GM12878 (cell line): ENCODE results near the gene SLC5A10. TPM values are rescaled to one million over a fixed set of nuclear protein-coding genes. Genes with fewer than 3 reads are reported as not detected.

ENCODE experiments used
- ATAC-seq: fragments of 200-7000 bp; cut with Tn5 transposase; 3 replicates; pipeline ENCODE4 v1.9.1; 2020; ENCODE audit warnings: mild to moderate bottlenecking, moderate library complexity
- BruUV-seq: library from RNA; stranded (reverse); fragments of 400-500 nt; replicated peaks from 2 replicates; lab custom pipeline; 2021; lab: Mats Ljungman, UMichigan
- CTCF ChIA-PET: fragments of 300-600 bp; sonication (Branson Sonifier 250); formaldehyde crosslinking; extraction: SDS; loops from one replicate; lab custom pipeline; 2021; ENCODE audit warnings: inconsistent platforms; lab: Yijun Ruan, JAX
- POLR2A ChIA-PET: fragments of 350-600 bp; formaldehyde crosslinking; extraction: SDS; loops from one replicate; lab custom pipeline; 2021; ENCODE audit warnings: inconsistent platforms; lab: Charles Lee
- RAD21 ChIA-PET: fragments of 300-600 bp; sonication (Branson Sonifier 250); formaldehyde crosslinking; loops from one replicate; lab custom pipeline; 2023; ENCODE audit warnings: antibody characterized with exemption; ENCODE audit not compliant: unreplicated experiment; lab: Charles Lee
- SMC1A ChIA-PET: fragments of 300-600 bp; sonication (Branson Sonifier 250); formaldehyde crosslinking; loops from one replicate; lab custom pipeline; 2023; ENCODE audit not compliant: unreplicated experiment, uncharacterized antibody; lab: Charles Lee
- DNase-seq: peaks from one replicate; pipeline ENCODE4 v3.0.0-alpha.2; 2011; ENCODE audit warnings: low read depth, low spot score
- FAIRE-seq: peaks from 3 replicates; lab custom pipeline; 2011; peaks lifted over from hg19 to GRCh38; lab: Jason Lieb, UNC
- H2AFZ ChIP-seq: 2 replicates; pipeline ENCODE4 v1.6.0; 2011; ENCODE audit warnings: low read depth, low read length, control low read depth; ENCODE audit not compliant: control insufficient read depth
- H3K27ac ChIP-seq: 2 replicates; pipeline ENCODE4 v1.5.1; 2011; ENCODE audit warnings: control low read depth; ENCODE audit not compliant: control insufficient read depth, insufficient read depth
- H3K27me3 ChIP-seq, 2 experiments: replicated peaks in 1 of 2; 2 replicates each; pipeline versions ENCODE4 v1.6.0 to v1.6.1; 2011; ENCODE audit warnings: low read length in 1 of 2; ENCODE audit not compliant: control insufficient read depth in 2 of 2, insufficient read depth in 2 of 2
- H3K36me3 ChIP-seq, 2 experiments: 2 replicates each; pipeline ENCODE4 v1.5.1; 2011; ENCODE audit warnings: low read length in 1 of 2; ENCODE audit not compliant: control insufficient read depth in 2 of 2, insufficient read depth in 2 of 2
- H3K4me1 ChIP-seq: 2 replicates; pipeline ENCODE4 v1.6.1; 2011; ENCODE audit warnings: mild to moderate bottlenecking, low read length, moderate library complexity, mixed read lengths; ENCODE audit not compliant: control insufficient read depth, insufficient read depth
- H3K4me2 ChIP-seq: 2 replicates; pipeline ENCODE4 v1.6.0; 2011; ENCODE audit warnings: control low read depth; ENCODE audit not compliant: control insufficient read depth, insufficient read depth
- H3K4me3 ChIP-seq: fragments of 200-600 bp; sonication (generic); 2 replicates; pipeline ENCODE4 v1.5.1; 2016
- H3K79me2 ChIP-seq: 2 replicates; pipeline ENCODE4 v1.6.0; 2011; ENCODE audit warnings: low read length; ENCODE audit not compliant: control insufficient read depth, insufficient read depth
- H3K9ac ChIP-seq: 2 replicates; pipeline ENCODE4 v1.8.0; 2011; ENCODE audit warnings: low read length, control low read depth, mixed read lengths; ENCODE audit not compliant: control insufficient read depth, insufficient read depth
- H3K9me3 ChIP-seq: replicated peaks from 3 replicates; pipeline ENCODE4 v1.5.1; 2011; ENCODE audit warnings: mild to moderate bottlenecking, low read length; ENCODE audit not compliant: control insufficient read depth, insufficient read depth
- H4K20me1 ChIP-seq: 2 replicates; pipeline ENCODE4 v1.6.0; 2011; ENCODE audit not compliant: control insufficient read depth, insufficient read depth
- BACH1 ChIP-seq: fragments of 450-650 bp; IDR thresholded peaks from 2 replicates; pipeline ENCODE4 v1.6.1; 2017; ENCODE audit warnings: mild to moderate bottlenecking, borderline replicate concordance
- CHD1 ChIP-seq: IDR thresholded peaks from 2 replicates; pipeline ENCODE4 v1.6.1; 2012; ENCODE audit warnings: low read depth, low read length, improper control_type of control experiment
- CTCF ChIP-seq, 3 experiments: IDR thresholded peaks in 2 of 3; conservative IDR thresholded peaks in 1 of 3; 2 replicates each; pipeline ENCODE4 v1.5.1; 2011; ENCODE audit warnings: low read depth in 3 of 3, low read length in 3 of 3, mild to moderate bottlenecking in 3 of 3, control low read depth in 2 of 3, moderate library complexity in 2 of 3, inconsistent platforms in 1 of 3, mixed read lengths in 1 of 3; ENCODE audit not compliant: control insufficient read depth in 2 of 3, insufficient read depth in 1 of 3; ENCODE audit errors: extremely low read depth in 1 of 3
- ELK1 ChIP-seq: IDR thresholded peaks from 2 replicates; pipeline ENCODE4 v1.6.1; 2012; ENCODE audit warnings: low read depth, low read length, improper control_type of control experiment
- HSF1 ChIP-seq: fragments of 150-350 bp; IDR thresholded peaks from 2 replicates; pipeline ENCODE4 v1.6.1; 2014; ENCODE audit warnings: mild to moderate bottlenecking, low read depth, low read length
- PAX8 ChIP-seq: fragments of 450-650 bp; IDR thresholded peaks from 2 replicates; pipeline ENCODE4 v1.6.1; 2017; ENCODE audit warnings: mild to moderate bottlenecking, moderate library complexity
- PKNOX1 ChIP-seq: fragments of 450-650 bp; IDR thresholded peaks from 2 replicates; pipeline ENCODE4 v1.6.1; 2016; ENCODE audit warnings: mild to moderate bottlenecking
- RELA ChIP-seq: fragments of 450-650 bp; IDR thresholded peaks from 2 replicates; pipeline ENCODE4 v1.8.0; 2014; ENCODE audit warnings: borderline replicate concordance; ENCODE audit not compliant: partially characterized antibody
- SMAD1 ChIP-seq: fragments of 450-650 bp; IDR thresholded peaks from 2 replicates; pipeline ENCODE4 v1.6.1; 2018; ENCODE audit warnings: mild to moderate bottlenecking, low read depth; ENCODE audit not compliant: partially characterized antibody
- USF2 ChIP-seq: IDR thresholded peaks from 2 replicates; pipeline ENCODE4 v1.6.1; 2011; ENCODE audit warnings: low read depth, low read length, improper control_type of control experiment, borderline replicate concordance
- ZBTB11 ChIP-seq: fragments of 450-650 bp; formaldehyde crosslinking; IDR thresholded peaks from 2 replicates; pipeline ENCODE4 v1.5.0; 2022; ENCODE audit warnings: mild to moderate bottlenecking, missing genetic modification characterization
- WGBS: methylation state at CpG from one replicate; pipeline ENCODE4 v1.1.6; 2016; ENCODE audit warnings: low lambda C conversion rate; ENCODE audit not compliant: insufficient replicate concordance, insufficient coverage; ENCODE audit errors: missing lambda C conversion rate; 5-methylcytosine and 5-hydroxymethylcytosine counted together
- in situ Hi-C: fragments of 300-500 bp; cut with MboI; formaldehyde crosslinking; loops from 9 replicates; pipeline ENCODE4 v1.14.3; 2018; ENCODE audit warnings: mixed read lengths
- intact Hi-C: fragments of 100-400 bp; cut with micrococcal nuclease; formaldehyde crosslinking; loops from one replicate; pipeline ENCODE4 v1.14.2; 2022; ENCODE audit not compliant: unreplicated experiment
- polyA plus RNA-seq, 11 experiments: library from polyadenylated mRNA; depleted of rRNA in 4 of 11; unstranded in 6 of 11; stranded (reverse) in 5 of 11; fragments of >200 nt; fragmentation: Nextera tagmentation in 4 of 11; fragmentation: Illumina TruSeq in 1 of 11; extraction: Ambion mirVana in 4 of 11; extraction: Trizol in 1 of 11; gene quantifications; 1 replicate in 1 of 11; 2 replicates in 10 of 11; pipeline versions ENCODE4 v1.2.1 to v1.2.3, GENCODE V29; 2011 to 2016; ENCODE audit warnings: inconsistent platforms in 2 of 11, missing spikeins in 2 of 11, low read depth in 1 of 11
- total RNA-seq, 4 experiments: library from RNA; depleted of rRNA in 3 of 4; stranded (reverse); fragments of >200 nt in 3 of 4; fragmentation: Illumina TruSeq in 1 of 4; extraction: Trizol in 1 of 4; gene quantifications; 2 replicates each; pipeline versions ENCODE4 v1.2.1 to v1.2.3, GENCODE V29; 2013 to 2021

The SLC5A10 gene
- total and polyA plus RNA-seq, 10 of the 15 experiments (the other 5 are each of a cell fraction or from before 2014, with no cell fraction given), result under 0.01 to 0.18 (median 0.07) TPM; not detected in 4

GRCh38 chr17:18978050-18978449 is 26.1 kb downstream of the SLC5A10 start:
- Histone ChIP-seq H3K27ac (no peak overlapping the region), H3K4me2 (no peak overlapping the region), H2AFZ (no peak overlapping the region), H3K4me3 (no peak overlapping the region), H3K27me3 (no peaks in the 10 kb centered on the region), H3K36me3 (peaks cover 0 to 16% of the 10 kb centered on the region in 2 experiments; a peak in 2 of 4 replicates), H4K20me1 (no peaks in the 10 kb centered on the region), H3K9ac (no peak overlapping the region), H3K79me2 (no peaks in the 10 kb centered on the region), H3K9me3 (no peaks in the 10 kb centered on the region), H3K4me1 (no peaks in the 10 kb centered on the region)
- ATAC-seq, result no peak
- TF ChIP-seq ZBTB11 (CRISPR knock-in tag) (no peak), CTCF (IDR thresholded peaks at IDR 0.05 in 2 of 3, conservative IDR thresholded peaks at IDR 0.05 in 1 of 3; ENCODE audit: control insufficient read depth in 2 of 3, extremely low read depth in 1 of 3, insufficient read depth in 1 of 3, low read depth in 3 of 3, low read length in 3 of 3) (no peak), CHD1 (no peak), SMAD1 (no peak), PKNOX1 (no peak), PAX8 (no peak), BACH1 (no peak), ELK1 (no peak), RELA (no peak), HSF1 (no peak), USF2 (no peak)
- SMC1A ChIA-PET, result no interaction called here
- POLR2A ChIA-PET, result no interaction called here
- in situ Hi-C loops (no loop called here), intact Hi-C loops (no loop called here)
- 88% methylated on average over 12 of the region's 13 CpGs for WGBS
- no peak for DNase-seq
- RAD21 ChIA-PET, result no interaction called here
- FAIRE-seq, result no peak
- CTCF ChIA-PET, result interaction anchor here (0.8 kb wide), 1 partner anchor 17 kb away, joined by 3 read pairs; no protein-coding TSS in a partner anchor
- BruUV-seq, result no TSS peak
